Measurements from ENCODE around the gene PHYHD1. TPM values are rescaled to one million over a fixed set of nuclear protein-coding genes. Genes with fewer than 3 reads are reported as not detected.

Gene PHYHD1
- total and polyA plus RNA-seq, 10 of the 15 experiments (the other 5 are each of a cell fraction or from before 2014, with no cell fraction given) = 0.09 to 0.17 TPM; not detected in 8

DNA sequence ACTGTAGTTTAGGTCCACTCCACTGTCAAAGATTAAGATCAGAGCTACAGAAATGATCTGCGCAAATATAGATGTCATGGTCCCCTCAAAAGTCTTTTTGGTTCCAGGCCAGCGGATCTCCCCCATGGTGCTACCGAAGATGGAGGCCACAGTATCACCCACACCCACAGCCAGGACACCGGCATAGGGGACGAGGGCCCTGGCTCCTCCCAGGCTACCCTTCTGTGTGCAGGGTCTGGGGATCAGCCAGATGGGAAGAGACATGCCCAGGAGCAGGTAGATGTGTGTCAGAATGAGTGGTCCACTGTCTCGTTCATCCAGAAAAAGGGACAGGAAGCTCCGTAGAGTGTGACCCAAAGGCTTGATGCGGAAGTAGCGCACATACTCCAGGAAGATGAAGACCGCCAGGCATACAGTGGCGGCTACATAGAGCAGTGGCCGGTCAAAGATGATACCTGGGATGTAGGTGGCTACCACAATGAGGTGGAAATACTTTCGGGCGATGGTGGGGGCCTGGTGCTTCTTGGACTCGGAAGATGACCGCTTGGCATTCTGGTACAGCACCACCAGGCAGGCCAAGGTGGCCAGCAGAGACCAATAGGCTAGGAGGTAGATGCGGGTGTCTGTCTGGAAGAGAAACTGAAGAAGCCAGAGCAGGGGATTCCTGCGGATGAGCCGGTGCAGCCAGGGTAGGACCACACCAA, 25.2 kb downstream of the PHYHD1 start:
- DNase-seq (ENCODE audit: low read depth, low spot score) = no peak
- H3K79me2 ChIP-seq (ENCODE audit: control insufficient read depth, insufficient read depth, low read length) = peaks cover 21% of the 10 kb centered on the region
- no peak overlapping the region for H3K4me3 ChIP-seq
- BruUV-seq (replicated peaks) = no TSS peak
- no peak for FAIRE-seq
- no peak overlapping the region for H2AFZ ChIP-seq (ENCODE audit: control insufficient read depth, low read depth, low read length)
- intact Hi-C loops (cut with micrococcal nuclease; ENCODE audit: unreplicated experiment) = loop anchor here (5.0 kb wide), 1 partner anchor 224 kb away; the partner anchor contains the start of gene ZDHHC12
- H3K27me3 ChIP-seq (replicated peaks in 1 of 2; ENCODE audit: control insufficient read depth in 2 of 2, insufficient read depth in 2 of 2, low read length in 1 of 2) = no peaks in the 10 kb centered on the region
- TF ChIP-seq MTA3 (IDR thresholded peaks at IDR 0.05; ENCODE audit: borderline replicate concordance, low read length) = no peak
- TF ChIP-seq RFX5 (IDR thresholded peaks at IDR 0.05; ENCODE audit: low read depth, low read length) = no peak
- H3K27ac ChIP-seq (ENCODE audit: control insufficient read depth, insufficient read depth) = no peak overlapping the region
- H3K9ac ChIP-seq (ENCODE audit: control insufficient read depth, insufficient read depth, low read length) = no peak overlapping the region
- POLR2A ChIA-PET = interaction anchor here (0.9 kb wide), 1 partner anchor 17 kb away, joined by 3 read pairs; no protein-coding TSS in a partner anchor
- WGBS (ENCODE audit: insufficient coverage, insufficient replicate concordance, low lambda C conversion rate, missing lambda C conversion rate) = 96% methylated on average over 19 of the region's 19 CpGs
- in situ Hi-C loops (cut with MboI) = no loop called here
- no peaks in the 10 kb centered on the region for H3K9me3 ChIP-seq (replicated peaks; ENCODE audit: control insufficient read depth, insufficient read depth, low read length)
- H4K20me1 ChIP-seq (ENCODE audit: control insufficient read depth, insufficient read depth) = no peaks in the 10 kb centered on the region
- SMC1A ChIA-PET (ENCODE audit: uncharacterized antibody, unreplicated experiment) = no interaction called here
- RAD21 ChIA-PET (ENCODE audit: unreplicated experiment) = no interaction called here
- no peaks in the 10 kb centered on the region for H3K36me3 ChIP-seq (ENCODE audit: control insufficient read depth in 2 of 2, insufficient read depth in 2 of 2, low read length in 1 of 2)
- peak overlapping the region; percentile 89 for H3K4me2 ChIP-seq (ENCODE audit: control insufficient read depth, insufficient read depth)
- peaks cover 11% of the 10 kb centered on the region for H3K4me1 ChIP-seq (ENCODE audit: control insufficient read depth, insufficient read depth, low read length)
- CTCF ChIA-PET = interaction anchor here (1.0 kb wide), 1 partner anchor 18 kb away, joined by 3 read pairs; no protein-coding TSS in a partner anchor
- ATAC-seq = no peak

DNA sequence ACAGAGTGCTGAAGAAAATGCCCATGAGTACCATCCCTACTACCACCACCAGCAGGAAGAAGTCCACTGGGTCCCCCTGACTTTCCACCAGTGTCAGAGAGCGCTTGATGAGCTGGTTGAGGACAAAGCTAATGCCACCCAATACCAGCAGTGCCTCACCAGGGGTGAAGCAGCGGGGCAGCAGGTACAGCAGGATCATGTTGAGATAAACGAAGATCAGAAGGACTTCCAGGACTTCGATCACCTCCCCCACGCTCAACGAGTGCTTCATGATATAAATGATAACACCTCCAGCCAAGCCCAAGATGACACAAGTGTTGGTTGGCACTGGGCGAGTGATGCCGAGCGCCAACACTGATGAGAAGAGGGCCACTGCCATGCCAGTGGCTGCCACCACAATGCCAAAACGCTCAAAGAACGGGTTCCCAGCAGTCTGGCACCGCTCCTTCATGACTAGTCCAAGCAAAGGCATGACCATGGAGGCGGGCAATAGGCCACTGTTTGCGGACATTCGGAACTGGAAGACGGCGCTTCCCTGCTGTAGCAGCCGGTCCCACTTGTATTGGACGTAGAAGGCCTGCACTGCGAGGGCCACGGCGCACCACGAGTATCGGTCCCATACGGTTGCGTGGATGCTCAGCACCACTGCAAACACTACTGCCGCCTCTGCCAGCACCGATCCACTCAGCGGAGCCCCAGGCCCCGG, 25.9 kb downstream of the PHYHD1 start:
- Histone ChIP-seq H3K27ac (ENCODE audit: control insufficient read depth, insufficient read depth) (peak overlapping the region; percentile 84), H3K36me3 (ENCODE audit: control insufficient read depth in 2 of 2, insufficient read depth in 2 of 2, low read length in 1 of 2) (no peaks in the 10 kb centered on the region), H3K4me3 (peak overlapping the region; percentile 99), H3K9ac (ENCODE audit: control insufficient read depth, insufficient read depth, low read length) (peak overlapping the region; percentile 82), H3K4me2 (ENCODE audit: control insufficient read depth, insufficient read depth) (peak overlapping the region; percentile 89), H3K9me3 (replicated peaks; ENCODE audit: control insufficient read depth, insufficient read depth, low read length) (no peaks in the 10 kb centered on the region), H4K20me1 (ENCODE audit: control insufficient read depth, insufficient read depth) (no peaks in the 10 kb centered on the region), H3K27me3 (replicated peaks in 1 of 2; ENCODE audit: control insufficient read depth in 2 of 2, insufficient read depth in 2 of 2, low read length in 1 of 2) (no peaks in the 10 kb centered on the region), H3K4me1 (ENCODE audit: control insufficient read depth, insufficient read depth, low read length) (peaks cover 11% of the 10 kb centered on the region), H3K79me2 (ENCODE audit: control insufficient read depth, insufficient read depth, low read length) (peaks cover 21% of the 10 kb centered on the region), H2AFZ (ENCODE audit: control insufficient read depth, low read depth, low read length) (peak overlapping the region; percentile 88)
- no peak for FAIRE-seq
- POLR2A ChIA-PET = interaction anchor here (0.9 kb wide), 1 partner anchor 18 kb away, joined by 3 read pairs; no protein-coding TSS in a partner anchor
- CTCF ChIA-PET = no interaction called here
- no peak for DNase-seq (ENCODE audit: low read depth, low spot score)
- ATAC-seq = peak; percentile 36
- in situ Hi-C loops (cut with MboI) (no loop called here), intact Hi-C loops (cut with micrococcal nuclease; ENCODE audit: unreplicated experiment) (loop anchor here (5.0 kb wide), 1 partner anchor 224 kb away; the partner anchor contains the start of gene ZDHHC12)
- RAD21 ChIA-PET (ENCODE audit: unreplicated experiment) = interaction anchor here (1.0 kb wide), 1 partner anchor 193 kb away, joined by 3 read pairs; no protein-coding TSS in a partner anchor
- WGBS (ENCODE audit: insufficient coverage, insufficient replicate concordance, low lambda C conversion rate, missing lambda C conversion rate) = 40% methylated on average over 23 of the region's 30 CpGs
- TSS peak; percentile 87 for BruUV-seq (replicated peaks)
- SMC1A ChIA-PET (ENCODE audit: uncharacterized antibody, unreplicated experiment) = no interaction called here
- TF ChIP-seq SIN3A (IDR thresholded peaks at IDR 0.05; ENCODE audit: low read depth, low read length) (no peak), RCOR1 (conservative IDR thresholded peaks at IDR 0.05; ENCODE audit: low read depth, low read length) (no peak), CREB1 (IDR thresholded peaks at IDR 0.05; ENCODE audit: low read depth) (no peak)
- TF ChIP-seq, protein P1, sequence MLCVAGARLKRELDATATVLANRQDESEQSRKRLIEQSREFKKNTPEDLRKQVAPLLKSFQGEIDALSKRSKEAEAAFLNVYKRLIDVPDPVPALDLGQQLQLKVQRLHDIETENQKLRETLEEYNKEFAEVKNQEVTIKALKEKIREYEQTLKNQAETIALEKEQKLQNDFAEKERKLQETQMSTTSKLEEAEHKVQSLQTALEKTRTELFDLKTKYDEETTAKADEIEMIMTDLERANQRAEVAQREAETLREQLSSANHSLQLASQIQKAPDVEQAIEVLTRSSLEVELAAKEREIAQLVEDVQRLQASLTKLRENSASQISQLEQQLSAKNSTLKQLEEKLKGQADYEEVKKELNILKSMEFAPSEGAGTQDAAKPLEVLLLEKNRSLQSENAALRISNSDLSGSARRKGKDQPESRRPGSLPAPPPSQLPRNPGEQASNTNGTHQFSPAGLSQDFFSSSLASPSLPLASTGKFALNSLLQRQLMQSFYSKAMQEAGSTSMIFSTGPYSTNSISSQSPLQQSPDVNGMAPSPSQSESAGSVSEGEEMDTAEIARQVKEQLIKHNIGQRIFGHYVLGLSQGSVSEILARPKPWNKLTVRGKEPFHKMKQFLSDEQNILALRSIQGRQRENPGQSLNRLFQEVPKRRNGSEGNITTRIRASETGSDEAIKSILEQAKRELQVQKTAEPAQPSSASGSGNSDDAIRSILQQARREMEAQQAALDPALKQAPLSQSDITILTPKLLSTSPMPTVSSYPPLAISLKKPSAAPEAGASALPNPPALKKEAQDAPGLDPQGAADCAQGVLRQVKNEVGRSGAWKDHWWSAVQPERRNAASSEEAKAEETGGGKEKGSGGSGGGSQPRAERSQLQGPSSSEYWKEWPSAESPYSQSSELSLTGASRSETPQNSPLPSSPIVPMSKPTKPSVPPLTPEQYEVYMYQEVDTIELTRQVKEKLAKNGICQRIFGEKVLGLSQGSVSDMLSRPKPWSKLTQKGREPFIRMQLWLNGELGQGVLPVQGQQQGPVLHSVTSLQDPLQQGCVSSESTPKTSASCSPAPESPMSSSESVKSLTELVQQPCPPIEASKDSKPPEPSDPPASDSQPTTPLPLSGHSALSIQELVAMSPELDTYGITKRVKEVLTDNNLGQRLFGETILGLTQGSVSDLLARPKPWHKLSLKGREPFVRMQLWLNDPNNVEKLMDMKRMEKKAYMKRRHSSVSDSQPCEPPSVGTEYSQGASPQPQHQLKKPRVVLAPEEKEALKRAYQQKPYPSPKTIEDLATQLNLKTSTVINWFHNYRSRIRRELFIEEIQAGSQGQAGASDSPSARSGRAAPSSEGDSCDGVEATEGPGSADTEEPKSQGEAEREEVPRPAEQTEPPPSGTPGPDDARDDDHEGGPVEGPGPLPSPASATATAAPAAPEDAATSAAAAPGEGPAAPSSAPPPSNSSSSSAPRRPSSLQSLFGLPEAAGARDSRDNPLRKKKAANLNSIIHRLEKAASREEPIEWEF (IDR thresholded peaks at IDR 0.05; ENCODE audit: insufficient replicate concordance, low read depth, low read length) = no peak
